ENCODE results near the gene VEGFB.

DNA sequence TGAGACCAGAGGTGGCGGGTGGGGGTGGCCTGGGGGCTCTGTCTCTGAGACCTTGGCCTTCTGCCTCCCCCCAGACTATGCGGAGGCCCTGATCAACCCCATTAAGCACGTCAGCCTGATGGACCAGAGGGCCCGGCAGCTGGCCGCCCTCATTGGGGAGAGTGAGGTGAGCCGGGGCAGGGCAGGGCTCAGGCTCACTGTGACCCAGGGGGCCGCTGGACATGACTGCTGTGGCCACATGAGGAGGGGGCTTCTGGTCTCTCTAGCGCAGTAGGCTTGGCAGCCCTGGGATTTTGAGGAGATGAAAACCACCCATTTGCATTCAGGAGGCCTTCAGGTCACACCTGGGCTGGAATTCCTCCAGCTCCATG lies 29.5 kb downstream of the VEGFB start:
- no peak for TF ChIP-seq SP1 (IDR thresholded peaks at IDR 0.05)
- TF ChIP-seq PKNOX1 (IDR thresholded peaks at IDR 0.05), result no peak
- TF ChIP-seq BHLHE40 (IDR thresholded peaks at IDR 0.05; ENCODE audit: borderline replicate concordance), result no peak
- TF ChIP-seq NFRKB (IDR thresholded peaks at IDR 0.05), result no peak
- no peak for TF ChIP-seq FOXK2 (IDR thresholded peaks at IDR 0.05)
- TF ChIP-seq ELF4 (IDR thresholded peaks at IDR 0.05), result no peak
- no peak for TF ChIP-seq HDGF (IDR thresholded peaks at IDR 0.05; ENCODE audit: borderline replicate concordance)
- no peak for TF ChIP-seq FOXA1 (IDR thresholded peaks at IDR 0.05)
- TF ChIP-seq SUZ12 (IDR thresholded peaks at IDR 0.05), result no peak
- no peak for TF ChIP-seq ZNF384 (IDR thresholded peaks at IDR 0.05)
